MM.1S (cell line): ENCODE measurements around the gene SQOR.

Experiments
- DNase-seq: peaks from one replicate; pipeline ENCODE4 v3.0.0-alpha.2; 2015
- H2AFZ ChIP-seq: fragments of 300-600 bp; sonication (generic); 2 replicates; pipeline ENCODE4 v1.6.0; 2016; ENCODE audit warnings: antibody characterized with exemption, low read length
- H3F3A ChIP-seq: fragments of 300-600 bp; sonication (generic); 2 replicates; pipeline ENCODE4 v1.6.1; 2016; ENCODE audit warnings: mild to moderate bottlenecking, antibody characterized with exemption, low read length, moderate library complexity, mixed read lengths; ENCODE audit not compliant: insufficient read depth
- H3K27ac ChIP-seq: fragments of 300-600 bp; sonication (generic); 2 replicates; pipeline ENCODE4 v1.5.1; 2016; ENCODE audit warnings: mild to moderate bottlenecking, low read length
- H3K27me3 ChIP-seq: fragments of 300-600 bp; sonication (generic); replicated peaks from 2 replicates; pipeline ENCODE4 v1.6.0; 2016; ENCODE audit warnings: low read length; ENCODE audit not compliant: insufficient read depth
- H3K36me3 ChIP-seq: fragments of 300-600 bp; sonication (generic); replicated peaks from 2 replicates; pipeline ENCODE4 v1.6.1; 2016; ENCODE audit warnings: mild to moderate bottlenecking, low read length, mixed read lengths; ENCODE audit not compliant: insufficient read depth
- H3K4me1 ChIP-seq: fragments of 300-600 bp; sonication (generic); 2 replicates; pipeline ENCODE4 v1.6.1; 2016; ENCODE audit warnings: low read length, mixed read lengths
- H3K4me2 ChIP-seq: fragments of 300-600 bp; sonication (generic); 2 replicates; pipeline ENCODE4 v1.6.0; 2016; ENCODE audit warnings: low read depth, low read length
- H3K4me3 ChIP-seq: fragments of 300-600 bp; sonication (generic); 2 replicates; pipeline ENCODE4 v1.5.1; 2016; ENCODE audit warnings: low read length, mixed read lengths
- H3K79me2 ChIP-seq: fragments of 300-600 bp; sonication (generic); 2 replicates; pipeline ENCODE4 v1.6.1; 2016; ENCODE audit warnings: mixed run types, low read length, mixed read lengths
- H3K9ac ChIP-seq: fragments of 300-600 bp; sonication (generic); 2 replicates; pipeline ENCODE4 v1.6.1; 2016; ENCODE audit warnings: low read length, mixed read lengths
- H3K9me2 ChIP-seq: fragments of 300-600 bp; sonication (generic); replicated peaks from 2 replicates; pipeline ENCODE4 v1.6.1; 2016; ENCODE audit warnings: mild to moderate bottlenecking, low read length, mixed read lengths; ENCODE audit not compliant: insufficient read depth
- H3K9me3 ChIP-seq: fragments of 300-600 bp; sonication (generic); replicated peaks from 2 replicates; pipeline ENCODE4 v1.6.1; 2016; ENCODE audit warnings: mild to moderate bottlenecking, low read length, mixed read lengths; ENCODE audit not compliant: insufficient read depth
- H4K20me1 ChIP-seq: fragments of 300-600 bp; sonication (generic); 2 replicates; pipeline ENCODE4 v1.6.1; 2016; ENCODE audit warnings: mild to moderate bottlenecking, low read length, moderate library complexity, mixed read lengths; ENCODE audit not compliant: insufficient read depth
- CTCF ChIP-seq: fragments of 300-600 bp; sonication (generic); IDR thresholded peaks from 2 replicates; pipeline ENCODE4 v1.5.1; 2016; ENCODE audit warnings: antibody characterized with exemption, low read length, mixed read lengths
- EZH2 ChIP-seq: fragments of 300-600 bp; sonication (generic); optimal IDR thresholded peaks from 2 replicates; pipeline ENCODE3; 2017; ENCODE audit warnings: low read depth, mild to moderate bottlenecking, antibody characterized with exemption, low read length, mixed read lengths
- EZH2phosphoT487 ChIP-seq: fragments of 300-600 bp; sonication (generic); IDR thresholded peaks from 2 replicates; pipeline ENCODE4 v1.6.1; 2018; ENCODE audit warnings: antibody characterized with exemption, low read length

The SQOR gene

GRCh38 chr15:45594835-45595530 is 39.8 kb upstream of the SQOR start:
- Histone ChIP-seq H3K9me2 (no peaks in the 10 kb centered on the region), H2AFZ (no peak overlapping the region), H3K79me2 (peaks cover 67% of the 10 kb centered on the region), H3K9ac (no peak overlapping the region), H3K27ac (no peak overlapping the region), H3K4me2 (no peak overlapping the region), H3K36me3 (no peaks in the 10 kb centered on the region; the same call in 1 of the 2 replicates), H3F3A (no peaks in the 10 kb centered on the region), H3K4me3 (no peak overlapping the region), H3K4me1 (no peaks in the 10 kb centered on the region), H3K27me3 (no peaks in the 10 kb centered on the region), H3K9me3 (no peaks in the 10 kb centered on the region), H4K20me1 (no peaks in the 10 kb centered on the region)
- no peak for TF ChIP-seq EZH2
- no peak for TF ChIP-seq CTCF
- TF ChIP-seq EZH2phosphoT487, result no peak
- no peak for DNase-seq

GRCh38 chr15:45603881-45604280 is 30.9 kb upstream of the SQOR start:
- Histone ChIP-seq H3K9me2 (no peaks in the 10 kb centered on the region), H2AFZ (no peak overlapping the region)

GRCh38 chr15:45604326-45604725 is 30.5 kb upstream of the SQOR start:
- H3K36me3 ChIP-seq, result no peaks in the 10 kb centered on the region
- H3K9ac ChIP-seq, result no peak overlapping the region
- DNase-seq, result no peak
- H3K79me2 ChIP-seq, result peaks cover 8% of the 10 kb centered on the region
- no peaks in the 10 kb centered on the region for H3K9me2 ChIP-seq
- no peak overlapping the region for H3K4me2 ChIP-seq
- H3K4me1 ChIP-seq, result 0 out of 2 replicates have a peak, but pooled peaks cover 5% of the 10 kb centered on the region
- H4K20me1 ChIP-seq, result no peaks in the 10 kb centered on the region
- TF ChIP-seq EZH2 (no peak), CTCF (no peak), EZH2phosphoT487 (no peak)
- no peaks in the 10 kb centered on the region for H3K9me3 ChIP-seq
- no peak overlapping the region for H3K27ac ChIP-seq
- H3F3A ChIP-seq, result no peaks in the 10 kb centered on the region
- H3K27me3 ChIP-seq, result no peaks in the 10 kb centered on the region
- H2AFZ ChIP-seq, result no peak overlapping the region
- no peak overlapping the region for H3K4me3 ChIP-seq

More at GRCh38 chr15:45603881-45604280, 30.9 kb upstream of the SQOR start:
- Histone ChIP-seq H3K27ac (no peak overlapping the region), H3K4me2 (no peak overlapping the region), H3K79me2 (peaks cover 8% of the 10 kb centered on the region), H3K9ac (no peak overlapping the region), H3K36me3 (no peaks in the 10 kb centered on the region), H3K27me3 (no peaks in the 10 kb centered on the region), H3K4me1 (0 out of 2 replicates have a peak, but pooled peaks cover 5% of the 10 kb centered on the region), H4K20me1 (no peaks in the 10 kb centered on the region), H3K9me3 (no peaks in the 10 kb centered on the region), H3K4me3 (no peak overlapping the region), H3F3A (no peaks in the 10 kb centered on the region)
- TF ChIP-seq EZH2phosphoT487, result no peak
- TF ChIP-seq EZH2, result no peak
- no peak for TF ChIP-seq CTCF
- DNase-seq, result no peak
